ENCODE measurements around the gene VWA5B1. TPM values are rescaled to one million over a fixed set of nuclear protein-coding genes. Genes with fewer than 3 reads are reported as not detected.

The VWA5B1 gene
- total RNA-seq, 1 donor from 2014 or later, result 0.44 TPM

GRCh38 chr1:20389571-20389970 lies 98.9 kb downstream of the VWA5B1 start:
- no peak for DNase-seq (ENCODE audit: low read depth, low spot score)
- Mint-ChIP-seq H3K27me3 (ENCODE audit: low read depth) (peaks cover 88% of the 10 kb centered on the region), H3K4me3 (no peak overlapping the region), H3K4me1 (peaks cover 4% of the 10 kb centered on the region), H3K36me3 (ENCODE audit: low read depth) (no peaks in the 10 kb centered on the region), H3K27ac (ENCODE audit: unreplicated experiment) (no peak overlapping the region), H3K9me3 (peaks cover 6% of the 10 kb centered on the region)
- TF ChIP-seq CTCF (conservative IDR thresholded peaks at IDR 0.05), result no peak

- H3K27ac Mint-ChIP-seq (ENCODE audit: unreplicated experiment), result no peak overlapping the region
- H3K4me3 Mint-ChIP-seq, result no peak overlapping the region
- H3K36me3 Mint-ChIP-seq (ENCODE audit: low read depth), result no peaks in the 10 kb centered on the region
- peaks cover 4% of the 10 kb centered on the region for H3K4me1 Mint-ChIP-seq
- no peak for TF ChIP-seq CTCF (conservative IDR thresholded peaks at IDR 0.05)
- peaks cover 6% of the 10 kb centered on the region for H3K9me3 Mint-ChIP-seq
- DNase-seq (ENCODE audit: low read depth, low spot score), result no peak
- peaks cover 81% of the 10 kb centered on the region for H3K27me3 Mint-ChIP-seq (ENCODE audit: low read depth)
Observed at GRCh38 chr1:20390589-20391331, 100.1 kb downstream of the VWA5B1 start.

GRCh38 chr1:20395255-20395654 lies 104.6 kb downstream of the VWA5B1 start:
- Mint-ChIP-seq H3K27me3 (ENCODE audit: low read depth) (peaks cover 72% of the 10 kb centered on the region), H3K27ac (ENCODE audit: unreplicated experiment) (no peak overlapping the region), H3K4me1 (no peaks in the 10 kb centered on the region), H3K36me3 (ENCODE audit: low read depth) (no peaks in the 10 kb centered on the region), H3K4me3 (no peak overlapping the region), H3K9me3 (peaks cover 11% of the 10 kb centered on the region)
- DNase-seq (ENCODE audit: low read depth, low spot score), result no peak
- TF ChIP-seq CTCF (conservative IDR thresholded peaks at IDR 0.05), result no peak

GRCh38 chr1:20398744-20399143 lies 108.1 kb downstream of the VWA5B1 start:
- H3K9me3 Mint-ChIP-seq, result peaks cover 11% of the 10 kb centered on the region
- no peak for DNase-seq (ENCODE audit: low read depth, low spot score)
- H3K36me3 Mint-ChIP-seq (ENCODE audit: low read depth), result no peaks in the 10 kb centered on the region
- no peak for TF ChIP-seq CTCF (conservative IDR thresholded peaks at IDR 0.05)
- peaks cover 64% of the 10 kb centered on the region for H3K27me3 Mint-ChIP-seq (ENCODE audit: low read depth)
- no peak overlapping the region for H3K4me3 Mint-ChIP-seq
- H3K27ac Mint-ChIP-seq (ENCODE audit: unreplicated experiment), result no peak overlapping the region
- no peaks in the 10 kb centered on the region for H3K4me1 Mint-ChIP-seq

- Mint-ChIP-seq H3K27me3 (ENCODE audit: low read depth) (peaks cover 63% of the 10 kb centered on the region), H3K4me1 (no peaks in the 10 kb centered on the region), H3K27ac (ENCODE audit: unreplicated experiment) (no peak overlapping the region), H3K36me3 (ENCODE audit: low read depth) (no peaks in the 10 kb centered on the region), H3K4me3 (no peak overlapping the region), H3K9me3 (peaks cover 8% of the 10 kb centered on the region)
- no peak for DNase-seq (ENCODE audit: low read depth, low spot score)
- no peak for TF ChIP-seq CTCF (conservative IDR thresholded peaks at IDR 0.05)
Observed at GRCh38 chr1:20399196-20399595, 108.5 kb downstream of the VWA5B1 start.

Measured in neural crest cell (in vitro differentiated cells).